ENCODE results near the gene PCDHA8. TPM values are rescaled to one million over a fixed set of nuclear protein-coding genes. Genes with fewer than 3 reads are reported as not detected.
"Not testable (repeated sequence)": the region's sequence is repeated elsewhere in the genome, so short reads cannot be mapped to it uniquely, and the experiment has no call there.

The PCDHA8 gene
- total RNA-seq, 1 donor from 2014 or later: 0.38 TPM

GRCh38 chr5:140870221-140871201, 29.5 kb downstream of the PCDHA8 start:
- H3K27ac ChIP-seq: no peak overlapping the region
- H3K9me3 ChIP-seq: peaks cover 20% of the 10 kb centered on the region
- no peak for ATAC-seq
- H3K4me1 ChIP-seq: no peaks in the 10 kb centered on the region
- peaks cover 5% of the 10 kb centered on the region for H3K27me3 ChIP-seq (ENCODE audit: low read depth)
- intact Hi-C loops (cut with DNase I): no loop called here
- no peak for DNase-seq
- no peak for TF ChIP-seq CTCF (IDR thresholded peaks at IDR 0.05)
- no peak overlapping the region for H3K4me3 ChIP-seq
- H3K36me3 ChIP-seq: no peaks in the 10 kb centered on the region

- H3K4me1 ChIP-seq: no peaks in the 10 kb centered on the region
- H3K4me3 ChIP-seq: peak within 1 kb of the TSS; percentile 22
- no peak for DNase-seq
- intact Hi-C loops (cut with DNase I): no loop called here
- peaks cover 12% of the 10 kb centered on the region for H3K9me3 ChIP-seq
- no peaks in the 10 kb centered on the region for H3K36me3 ChIP-seq
- peak; percentile 19 for TF ChIP-seq CTCF (IDR thresholded peaks at IDR 0.05)
- H3K27me3 ChIP-seq (ENCODE audit: low read depth): peaks cover 7% of the 10 kb centered on the region
- ATAC-seq: peak; percentile 79 to 89
- H3K27ac ChIP-seq: peak within 1 kb of the TSS; percentile 57
Measured at GRCh38 chr5:140875085-140876065, 34.4 kb downstream of the PCDHA8 start, which contains the start of gene PCDHA12. PCDHA12 (plus strand) TSS chr5:140875308; CDS start chr5:140875473, 165 bp downstream.

- not testable (repeated sequence) for H3K27me3 ChIP-seq (ENCODE audit: low read depth)
Measured at GRCh38 chr5:140876541-140877261, 35.7 kb downstream of the PCDHA8 start.

GRCh38 chr5:140877262-140877581, 36.2 kb downstream of the PCDHA8 start:
- ATAC-seq (peak in 1 of 2 donors; percentile 29), DNase-seq (no peak)
- peaks cover 7% of the 10 kb centered on the region for H3K27me3 ChIP-seq (ENCODE audit: low read depth)
- no peaks in the 10 kb centered on the region for H3K36me3 ChIP-seq
- TF ChIP-seq CTCF (IDR thresholded peaks at IDR 0.05): no peak
- H3K4me1 ChIP-seq: no peaks in the 10 kb centered on the region
- peaks cover 4% of the 10 kb centered on the region for H3K9me3 ChIP-seq
- no peak overlapping the region for H3K4me3 ChIP-seq
- intact Hi-C loops (cut with DNase I): no loop called here
- H3K27ac ChIP-seq: no peak overlapping the region

More at GRCh38 chr5:140876541-140877261, 35.7 kb downstream of the PCDHA8 start:
- H3K36me3 ChIP-seq; DNase-seq; H3K4me3 ChIP-seq; intact Hi-C loops (cut with DNase I); ATAC-seq; H3K4me1 ChIP-seq; H3K27ac ChIP-seq; H3K9me3 ChIP-seq: not testable (repeated sequence)

- intact Hi-C loops (cut with DNase I): loop anchor here (10.0 kb wide), 1 partner anchor 163 kb away; no protein-coding TSS in a partner anchor
- ATAC-seq (peak; percentile 45 to 89), DNase-seq (peak; percentile 41)
- Histone ChIP-seq H3K36me3 (no peaks in the 10 kb centered on the region), H3K27me3 (ENCODE audit: low read depth) (peaks cover 5% of the 10 kb centered on the region), H3K27ac (no peak within 1 kb of the TSS), H3K4me1 (no peaks in the 10 kb centered on the region), H3K4me3 (peak within 1 kb of the TSS; percentile 37), H3K9me3 (peaks cover 4% of the 10 kb centered on the region)
- TF ChIP-seq CTCF (IDR thresholded peaks at IDR 0.05): peak; percentile 31
Measured at GRCh38 chr5:140881889-140882590, 41.1 kb downstream of the PCDHA8 start, which contains the start of gene PCDHA13. PCDHA13 (plus strand) TSS chr5:140882124; CDS start chr5:140882269, 145 bp downstream.
